Peyer's patch (tissue), 4 donors: ENCODE results near the gene SLC39A3.

Experiments
- POLR2A ChIP-seq, 2 donors: fragments of 450-650 bp; IDR thresholded peaks; one replicate each; pipeline ENCODE4 v1.5.1; 2017; ENCODE audit warnings: antibody characterized with exemption in 2 of 2, mild to moderate bottlenecking in 2 of 2, moderate library complexity in 2 of 2
- TF ChIP-seq, protein P1 (sequence below), 6 experiments: fragments of 450-650 bp in 4 of 6; fragments of 200-600 bp in 2 of 6; sonication (generic) in 1 of 6; IDR thresholded peaks; one replicate each; pipeline ENCODE4 v1.5.1; 2017 to 2019; ENCODE audit warnings: antibody characterized with exemption in 6 of 6, mild to moderate bottlenecking in 3 of 6, moderate library complexity in 1 of 6

DNA sequence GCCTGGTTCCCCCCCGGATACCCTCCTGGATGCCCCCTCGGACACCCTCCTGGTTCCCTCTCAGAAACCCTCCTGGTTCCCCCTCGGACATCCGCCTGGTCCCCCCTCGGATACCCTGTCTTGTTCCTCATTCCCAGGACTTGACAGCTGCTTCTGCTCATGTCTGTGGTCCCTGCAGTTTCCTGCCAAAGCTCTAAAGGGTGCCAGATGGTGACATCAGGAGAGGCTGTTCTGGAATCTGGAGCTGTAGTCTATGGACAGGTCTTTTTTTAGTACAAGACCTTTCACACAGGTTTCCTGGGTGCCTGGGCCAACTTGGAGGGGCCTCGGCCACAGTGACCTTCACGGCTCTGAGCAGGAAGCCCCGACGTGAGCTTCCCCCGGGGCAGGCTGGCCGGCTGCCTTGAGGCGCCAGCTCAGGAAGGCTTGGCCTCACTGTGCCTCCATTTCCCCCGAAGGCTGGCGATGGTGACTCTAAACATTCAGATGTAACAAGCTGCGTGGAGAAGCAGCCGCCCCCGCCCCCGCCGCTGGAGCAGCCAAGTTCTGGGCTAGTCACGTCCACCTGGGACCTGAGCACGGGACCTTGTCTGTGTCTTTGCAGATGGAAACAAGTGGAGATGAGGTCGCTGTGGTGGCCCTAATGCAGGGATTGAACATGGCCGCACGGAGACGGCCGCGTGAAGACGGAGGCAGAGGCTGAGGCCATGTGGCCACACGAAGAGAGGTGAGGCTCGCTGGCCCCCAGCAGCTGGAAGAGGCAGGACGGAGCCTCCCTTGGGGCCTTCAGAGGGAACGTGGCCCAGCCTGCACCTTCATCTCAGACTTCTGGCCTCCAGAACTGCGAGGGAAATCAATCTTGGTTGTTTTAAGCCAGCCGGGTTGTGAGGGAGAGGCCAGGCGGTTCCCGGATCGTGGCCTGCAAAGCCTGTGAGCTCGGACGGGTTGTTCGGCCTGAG lies 30.5 kb upstream of the SLC39A3 start:
- TF ChIP-seq, protein P1, sequence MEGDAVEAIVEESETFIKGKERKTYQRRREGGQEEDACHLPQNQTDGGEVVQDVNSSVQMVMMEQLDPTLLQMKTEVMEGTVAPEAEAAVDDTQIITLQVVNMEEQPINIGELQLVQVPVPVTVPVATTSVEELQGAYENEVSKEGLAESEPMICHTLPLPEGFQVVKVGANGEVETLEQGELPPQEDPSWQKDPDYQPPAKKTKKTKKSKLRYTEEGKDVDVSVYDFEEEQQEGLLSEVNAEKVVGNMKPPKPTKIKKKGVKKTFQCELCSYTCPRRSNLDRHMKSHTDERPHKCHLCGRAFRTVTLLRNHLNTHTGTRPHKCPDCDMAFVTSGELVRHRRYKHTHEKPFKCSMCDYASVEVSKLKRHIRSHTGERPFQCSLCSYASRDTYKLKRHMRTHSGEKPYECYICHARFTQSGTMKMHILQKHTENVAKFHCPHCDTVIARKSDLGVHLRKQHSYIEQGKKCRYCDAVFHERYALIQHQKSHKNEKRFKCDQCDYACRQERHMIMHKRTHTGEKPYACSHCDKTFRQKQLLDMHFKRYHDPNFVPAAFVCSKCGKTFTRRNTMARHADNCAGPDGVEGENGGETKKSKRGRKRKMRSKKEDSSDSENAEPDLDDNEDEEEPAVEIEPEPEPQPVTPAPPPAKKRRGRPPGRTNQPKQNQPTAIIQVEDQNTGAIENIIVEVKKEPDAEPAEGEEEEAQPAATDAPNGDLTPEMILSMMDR (IDR thresholded peaks at IDR 0.05), result no peak
- no peak for TF ChIP-seq POLR2A (IDR thresholded peaks at IDR 0.05)
